ENCODE measurements around the gene MAN2C1.
A peak's percentile ranks its signal among the peaks of the same experiment; 100 is the strongest.
"Not testable (repeated sequence)": the region's sequence is repeated elsewhere in the genome, so short reads cannot be mapped to it uniquely, and the experiment has no call there.

MAN2C1 gene

DNA sequence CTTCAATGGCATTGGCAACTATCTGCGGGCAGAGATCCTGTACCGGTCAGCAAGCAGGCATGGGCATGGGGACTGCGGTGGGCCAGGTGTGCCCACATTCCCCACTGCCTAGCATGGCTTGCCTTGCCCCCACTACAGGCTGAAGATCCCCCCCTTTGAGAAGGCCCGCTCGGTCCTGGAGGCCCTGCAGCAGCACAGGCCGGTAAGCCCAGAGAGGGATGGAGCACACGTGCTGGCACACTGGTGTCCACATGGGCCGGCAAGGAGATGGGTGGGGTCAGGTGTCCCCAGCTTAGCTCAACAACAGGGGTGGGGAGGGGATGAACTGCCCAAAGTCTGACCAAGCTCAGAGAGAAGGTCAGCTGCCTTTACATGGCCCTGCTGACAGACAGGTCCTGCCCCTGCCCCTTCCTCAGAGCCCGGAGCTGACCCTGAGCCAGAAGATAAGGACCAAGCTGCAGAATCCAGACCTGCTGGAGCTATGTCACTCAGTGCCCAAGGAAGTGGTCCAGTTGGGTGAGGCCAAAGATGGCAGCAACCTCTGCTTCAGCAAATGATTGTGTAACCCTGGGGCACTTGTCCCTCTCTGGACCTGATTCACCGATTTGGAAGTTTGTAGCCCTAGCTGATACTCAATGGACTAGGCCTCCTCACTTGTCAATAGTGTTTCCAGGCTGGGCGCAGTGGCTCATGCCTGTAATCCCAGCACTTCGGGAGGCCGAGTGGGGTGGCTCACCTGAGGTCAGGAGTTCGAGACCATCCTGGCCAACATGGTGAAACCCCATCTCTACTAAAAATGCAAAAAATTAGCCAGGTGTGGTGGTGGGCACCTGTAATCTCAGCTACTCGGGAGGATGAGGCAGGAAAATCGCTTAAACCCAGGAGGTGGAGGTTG lies 16.0 kb downstream of the MAN2C1 start:
- TF ChIP-seq, protein P1, sequence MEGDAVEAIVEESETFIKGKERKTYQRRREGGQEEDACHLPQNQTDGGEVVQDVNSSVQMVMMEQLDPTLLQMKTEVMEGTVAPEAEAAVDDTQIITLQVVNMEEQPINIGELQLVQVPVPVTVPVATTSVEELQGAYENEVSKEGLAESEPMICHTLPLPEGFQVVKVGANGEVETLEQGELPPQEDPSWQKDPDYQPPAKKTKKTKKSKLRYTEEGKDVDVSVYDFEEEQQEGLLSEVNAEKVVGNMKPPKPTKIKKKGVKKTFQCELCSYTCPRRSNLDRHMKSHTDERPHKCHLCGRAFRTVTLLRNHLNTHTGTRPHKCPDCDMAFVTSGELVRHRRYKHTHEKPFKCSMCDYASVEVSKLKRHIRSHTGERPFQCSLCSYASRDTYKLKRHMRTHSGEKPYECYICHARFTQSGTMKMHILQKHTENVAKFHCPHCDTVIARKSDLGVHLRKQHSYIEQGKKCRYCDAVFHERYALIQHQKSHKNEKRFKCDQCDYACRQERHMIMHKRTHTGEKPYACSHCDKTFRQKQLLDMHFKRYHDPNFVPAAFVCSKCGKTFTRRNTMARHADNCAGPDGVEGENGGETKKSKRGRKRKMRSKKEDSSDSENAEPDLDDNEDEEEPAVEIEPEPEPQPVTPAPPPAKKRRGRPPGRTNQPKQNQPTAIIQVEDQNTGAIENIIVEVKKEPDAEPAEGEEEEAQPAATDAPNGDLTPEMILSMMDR (IDR thresholded peaks at IDR 0.05; ENCODE audit: insufficient read depth, low read length, poor library complexity, severe bottlenecking), result no peak
- no peak for TF ChIP-seq EZH2phosphoT487 (conservative IDR thresholded peaks at IDR 0.05; ENCODE audit: low read length)
- H2AFZ ChIP-seq (ENCODE audit: low read depth, low read length, severe bottlenecking), result no peak overlapping the region
- H3K9me2 ChIP-seq (replicated peaks; ENCODE audit: insufficient read depth, low read length), result no peaks in the 10 kb centered on the region
- 0 out of 2 replicates have a peak, but pooled peaks cover 4% of the 10 kb centered on the region for H3F3A ChIP-seq (ENCODE audit: insufficient read depth)
- no peaks in the 10 kb centered on the region for H3K27me3 ChIP-seq (ENCODE audit: low read length)
- H3K36me3 ChIP-seq (ENCODE audit: low read length), result no peaks in the 10 kb centered on the region
- H3K9ac ChIP-seq (ENCODE audit: low read length), result no peak overlapping the region
- no peaks in the 10 kb centered on the region for H4K20me1 ChIP-seq (ENCODE audit: low read depth, low read length)
- peaks cover 14% of the 10 kb centered on the region; the same call in 1 of the 2 replicates for H3K9me3 ChIP-seq (ENCODE audit: insufficient read depth, low read length)
- no peak overlapping the region for H3K27ac ChIP-seq (ENCODE audit: low read depth, low read length)
- H3K4me3 ChIP-seq (ENCODE audit: insufficient read depth, low read length, poor library complexity, severe bottlenecking), result no peak overlapping the region
- H3K79me2 ChIP-seq (ENCODE audit: insufficient read depth, low read length), result no peaks in the 10 kb centered on the region
- no peak overlapping the region for H3K4me2 ChIP-seq (ENCODE audit: low read depth, low read length, poor library complexity, severe bottlenecking)

DNA sequence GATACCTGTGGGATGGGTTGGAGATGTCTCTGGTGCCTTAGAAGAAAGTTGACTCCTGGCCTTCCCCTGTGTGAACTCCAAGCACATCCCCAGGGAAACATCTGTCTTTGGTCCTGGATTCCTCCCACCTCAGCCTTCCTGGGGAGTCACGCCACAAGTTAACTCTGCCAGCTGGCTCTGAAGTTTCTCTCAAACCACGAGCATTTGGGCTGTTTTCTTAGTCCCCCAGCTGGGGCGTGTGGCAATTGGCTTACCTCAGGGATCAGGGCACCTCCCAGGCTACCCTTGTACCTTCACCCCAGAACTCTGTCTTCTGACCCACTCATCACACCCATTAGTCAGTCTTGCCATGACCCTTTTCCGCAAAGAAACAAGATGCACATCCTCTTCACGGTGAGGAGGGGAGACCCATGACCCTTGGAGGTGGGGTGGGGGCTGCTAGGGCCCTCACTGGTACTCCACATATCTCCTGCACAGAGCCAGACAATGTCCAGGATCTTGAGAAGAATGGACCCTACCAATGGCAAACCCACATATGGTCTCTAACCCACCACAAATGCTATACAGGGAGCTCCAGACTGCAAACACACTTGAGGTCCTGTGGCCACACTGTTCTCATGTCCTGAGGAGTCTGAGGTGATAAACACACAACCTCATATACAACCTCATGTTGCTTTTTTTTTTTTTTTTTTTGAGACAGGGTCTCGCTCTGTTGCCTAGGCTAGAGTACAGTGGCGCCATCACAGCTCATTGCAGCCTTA lies 17.6 kb downstream of the MAN2C1 start:
- Histone ChIP-seq H3K36me3 (ENCODE audit: low read length) (no peaks in the 10 kb centered on the region), H3K9me3 (ENCODE audit: insufficient read depth, low read length) (peaks cover 14% of the 10 kb centered on the region; the same call in 1 of the 2 replicates), H3F3A (ENCODE audit: insufficient read depth) (peaks cover 12% of the 10 kb centered on the region), H3K4me2 (ENCODE audit: low read depth, low read length, poor library complexity, severe bottlenecking) (no peak overlapping the region), H4K20me1 (ENCODE audit: low read depth, low read length) (no peaks in the 10 kb centered on the region), H3K27me3 (ENCODE audit: low read length) (no peaks in the 10 kb centered on the region), H3K27ac (ENCODE audit: low read depth, low read length) (peak overlapping the region; percentile 61), H3K9ac (ENCODE audit: low read length) (no peak overlapping the region), H3K79me2 (ENCODE audit: insufficient read depth, low read length) (no peaks in the 10 kb centered on the region), H2AFZ (ENCODE audit: low read depth, low read length, severe bottlenecking) (no peak overlapping the region), H3K4me3 (ENCODE audit: insufficient read depth, low read length, poor library complexity, severe bottlenecking) (no peak overlapping the region), H3K9me2 (replicated peaks; ENCODE audit: insufficient read depth, low read length) (no peaks in the 10 kb centered on the region)
- no peak for TF ChIP-seq EZH2phosphoT487 (conservative IDR thresholded peaks at IDR 0.05; ENCODE audit: low read length)
- TF ChIP-seq, protein P1 (IDR thresholded peaks at IDR 0.05; ENCODE audit: insufficient read depth, low read length, poor library complexity, severe bottlenecking), result no peak

DNA sequence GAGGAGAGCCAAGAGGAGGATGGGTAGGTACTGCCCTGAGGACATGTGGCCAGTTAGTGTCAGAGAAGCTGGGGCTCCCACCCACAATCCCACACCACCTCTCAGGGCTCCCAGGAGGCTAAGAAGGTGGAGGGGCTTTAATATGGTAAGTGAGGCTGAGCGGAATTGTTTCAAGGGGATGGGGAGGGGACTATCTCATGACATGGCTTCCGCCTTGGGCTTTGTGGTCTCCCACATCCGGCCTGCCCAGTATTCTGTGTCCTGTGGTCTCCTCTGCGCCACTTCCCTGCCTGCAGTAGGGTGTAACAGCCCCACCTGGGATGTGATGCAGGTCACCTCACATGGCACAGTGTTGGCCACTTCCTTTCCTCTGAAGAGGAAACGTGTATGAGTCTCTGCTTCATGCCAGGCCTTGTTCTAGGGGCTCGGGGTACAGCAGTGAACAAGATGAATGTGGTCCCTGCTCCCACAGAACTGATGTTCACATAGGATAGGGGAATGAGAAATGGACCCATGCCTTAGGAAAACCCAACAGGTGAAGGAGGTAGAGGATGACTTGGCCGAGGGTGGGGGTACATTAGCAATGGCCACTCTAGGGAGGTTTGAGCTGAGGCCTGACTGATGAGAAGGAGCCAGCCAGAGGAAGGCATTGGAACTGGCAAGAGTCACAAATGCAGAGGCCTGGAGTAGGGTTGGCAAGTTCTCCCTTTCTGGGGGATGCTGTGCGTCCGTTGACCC lies 18.4 kb downstream of the MAN2C1 start:
- Histone ChIP-seq H3K4me3 (ENCODE audit: insufficient read depth, low read length, poor library complexity, severe bottlenecking) (peak overlapping the region; percentile 13), H3K79me2 (ENCODE audit: insufficient read depth, low read length) (no peaks in the 10 kb centered on the region), H3K9ac (ENCODE audit: low read length) (no peak overlapping the region), H2AFZ (ENCODE audit: low read depth, low read length, severe bottlenecking) (no peak overlapping the region), H3F3A (ENCODE audit: insufficient read depth) (peaks cover 16% of the 10 kb centered on the region), H4K20me1 (ENCODE audit: low read depth, low read length) (no peaks in the 10 kb centered on the region), H3K9me2 (replicated peaks; ENCODE audit: insufficient read depth, low read length) (no peaks in the 10 kb centered on the region), H3K27ac (ENCODE audit: low read depth, low read length) (peak overlapping the region; percentile 61), H3K4me2 (ENCODE audit: low read depth, low read length, poor library complexity, severe bottlenecking) (peak overlapping the region; percentile 33), H3K36me3 (ENCODE audit: low read length) (no peaks in the 10 kb centered on the region), H3K9me3 (ENCODE audit: insufficient read depth, low read length) (peaks cover 14% of the 10 kb centered on the region; the same call in 1 of the 2 replicates), H3K27me3 (ENCODE audit: low read length) (no peaks in the 10 kb centered on the region)
- TF ChIP-seq, protein P1 (IDR thresholded peaks at IDR 0.05; ENCODE audit: insufficient read depth, low read length, poor library complexity, severe bottlenecking), result no peak
- TF ChIP-seq EZH2phosphoT487 (conservative IDR thresholded peaks at IDR 0.05; ENCODE audit: low read length), result no peak

DNA sequence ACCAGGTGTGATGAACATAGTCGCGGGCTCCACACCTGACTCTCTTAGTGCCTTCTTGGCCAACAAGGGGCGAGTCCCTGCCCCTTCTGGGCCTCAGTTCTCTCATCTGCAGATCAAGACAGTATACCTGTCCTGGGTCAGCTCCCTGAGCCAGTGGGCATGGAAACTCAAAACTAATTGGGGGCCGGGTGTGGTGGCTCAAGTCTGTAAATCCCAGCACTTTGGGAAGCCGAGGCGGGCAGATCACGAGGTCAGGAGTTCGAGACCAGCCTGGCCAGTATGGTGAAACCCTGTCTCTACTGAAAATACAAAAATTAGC lies 19.1 kb downstream of the MAN2C1 start:
- peak overlapping the region; percentile 61 for H3K27ac ChIP-seq (ENCODE audit: low read depth, low read length)
- H3K36me3 ChIP-seq (ENCODE audit: low read length); H2AFZ ChIP-seq (ENCODE audit: low read depth, low read length, severe bottlenecking); H4K20me1 ChIP-seq (ENCODE audit: low read depth, low read length); H3K9ac ChIP-seq (ENCODE audit: low read length); H3K27me3 ChIP-seq (ENCODE audit: low read length); H3K9me2 ChIP-seq (replicated peaks; ENCODE audit: insufficient read depth, low read length); H3K4me3 ChIP-seq (ENCODE audit: insufficient read depth, low read length, poor library complexity, severe bottlenecking); H3K79me2 ChIP-seq (ENCODE audit: insufficient read depth, low read length): not testable (repeated sequence)
- peaks cover 16% of the 10 kb centered on the region for H3F3A ChIP-seq (ENCODE audit: insufficient read depth)
- peak overlapping the region; percentile 33 for H3K4me2 ChIP-seq (ENCODE audit: low read depth, low read length, poor library complexity, severe bottlenecking)
- H3K9me3 ChIP-seq (ENCODE audit: insufficient read depth, low read length), result peaks cover 14% of the 10 kb centered on the region; the same call in 1 of the 2 replicates
